Testis (tissue), 2 donors: Measurements from ENCODE around the gene HOXA13.

Experiments used
- CTCF ChIP-seq, 3 experiments: fragments of 450-650 bp in 2 of 3; fragments of 200-600 bp in 1 of 3; sonication (generic) in 1 of 3; IDR thresholded peaks; one replicate each; pipeline ENCODE4 v1.5.1; 2016 to 2019; ENCODE audit warnings: antibody characterized with exemption in 3 of 3, mild to moderate bottlenecking in 2 of 3, moderate library complexity in 1 of 3
- POLR2A ChIP-seq: fragments of 450-650 bp; IDR thresholded peaks from one replicate; pipeline ENCODE4 v1.6.1; 2017; ENCODE audit warnings: antibody characterized with exemption, mild to moderate bottlenecking, moderate library complexity

GRCh38 chr7:27159266-27160144, 40.4 kb downstream of the HOXA13 start:
- no peak for TF ChIP-seq CTCF (IDR thresholded peaks at IDR 0.05)
- no peak for TF ChIP-seq POLR2A
